GM12878 (cell line): ENCODE results near the gene MAPK8IP3. TPM values are rescaled to one million over a fixed set of nuclear protein-coding genes. Genes with fewer than 3 reads are reported as not detected.

Experiments
- ATAC-seq: fragments of 200-7000 bp; cut with Tn5 transposase; 3 replicates; pipeline ENCODE4 v1.9.1; 2020; ENCODE audit warnings: mild to moderate bottlenecking, moderate library complexity
- BruUV-seq: library from RNA; stranded (reverse); fragments of 400-500 nt; replicated peaks from 2 replicates; lab custom pipeline; 2021; lab: Mats Ljungman, UMichigan
- CTCF ChIA-PET: fragments of 300-600 bp; sonication (Branson Sonifier 250); formaldehyde crosslinking; extraction: SDS; loops from one replicate; lab custom pipeline; 2021; ENCODE audit warnings: inconsistent platforms; lab: Yijun Ruan, JAX
- POLR2A ChIA-PET: fragments of 350-600 bp; formaldehyde crosslinking; extraction: SDS; loops from one replicate; lab custom pipeline; 2021; ENCODE audit warnings: inconsistent platforms; lab: Charles Lee
- RAD21 ChIA-PET: fragments of 300-600 bp; sonication (Branson Sonifier 250); formaldehyde crosslinking; loops from one replicate; lab custom pipeline; 2023; ENCODE audit warnings: antibody characterized with exemption; ENCODE audit not compliant: unreplicated experiment; lab: Charles Lee
- SMC1A ChIA-PET: fragments of 300-600 bp; sonication (Branson Sonifier 250); formaldehyde crosslinking; loops from one replicate; lab custom pipeline; 2023; ENCODE audit not compliant: unreplicated experiment, uncharacterized antibody; lab: Charles Lee
- DNase-seq: peaks from one replicate; pipeline ENCODE4 v3.0.0-alpha.2; 2011; ENCODE audit warnings: low read depth, low spot score
- FAIRE-seq: peaks from 3 replicates; lab custom pipeline; 2011; peaks lifted over from hg19 to GRCh38; lab: Jason Lieb, UNC
- H2AFZ ChIP-seq: 2 replicates; pipeline ENCODE4 v1.6.0; 2011; ENCODE audit warnings: low read depth, low read length, control low read depth; ENCODE audit not compliant: control insufficient read depth
- H3K27ac ChIP-seq: 2 replicates; pipeline ENCODE4 v1.5.1; 2011; ENCODE audit warnings: control low read depth; ENCODE audit not compliant: control insufficient read depth, insufficient read depth
- H3K27me3 ChIP-seq, 2 experiments: replicated peaks in 1 of 2; 2 replicates each; pipeline versions ENCODE4 v1.6.0 to v1.6.1; 2011; ENCODE audit warnings: low read length in 1 of 2; ENCODE audit not compliant: control insufficient read depth in 2 of 2, insufficient read depth in 2 of 2
- H3K36me3 ChIP-seq, 2 experiments: 2 replicates each; pipeline ENCODE4 v1.5.1; 2011; ENCODE audit warnings: low read length in 1 of 2; ENCODE audit not compliant: control insufficient read depth in 2 of 2, insufficient read depth in 2 of 2
- H3K4me1 ChIP-seq: 2 replicates; pipeline ENCODE4 v1.6.1; 2011; ENCODE audit warnings: mild to moderate bottlenecking, low read length, moderate library complexity, mixed read lengths; ENCODE audit not compliant: control insufficient read depth, insufficient read depth
- H3K4me2 ChIP-seq: 2 replicates; pipeline ENCODE4 v1.6.0; 2011; ENCODE audit warnings: control low read depth; ENCODE audit not compliant: control insufficient read depth, insufficient read depth
- H3K4me3 ChIP-seq: fragments of 200-600 bp; sonication (generic); 2 replicates; pipeline ENCODE4 v1.5.1; 2016
- H3K79me2 ChIP-seq: 2 replicates; pipeline ENCODE4 v1.6.0; 2011; ENCODE audit warnings: low read length; ENCODE audit not compliant: control insufficient read depth, insufficient read depth
- H3K9ac ChIP-seq: 2 replicates; pipeline ENCODE4 v1.8.0; 2011; ENCODE audit warnings: low read length, control low read depth, mixed read lengths; ENCODE audit not compliant: control insufficient read depth, insufficient read depth
- H3K9me3 ChIP-seq: replicated peaks from 3 replicates; pipeline ENCODE4 v1.5.1; 2011; ENCODE audit warnings: mild to moderate bottlenecking, low read length; ENCODE audit not compliant: control insufficient read depth, insufficient read depth
- H4K20me1 ChIP-seq: 2 replicates; pipeline ENCODE4 v1.6.0; 2011; ENCODE audit not compliant: control insufficient read depth, insufficient read depth
- BCL11A ChIP-seq: IDR thresholded peaks from 2 replicates; pipeline ENCODE4 v1.6.1; 2011; ENCODE audit warnings: low read depth, low read length
- CEBPZ ChIP-seq: fragments of 150-350 bp; IDR thresholded peaks from 2 replicates; pipeline ENCODE4 v1.6.1; 2016; ENCODE audit warnings: low read depth, low read length
- CHD1 ChIP-seq: IDR thresholded peaks from 2 replicates; pipeline ENCODE4 v1.6.1; 2012; ENCODE audit warnings: low read depth, low read length, improper control_type of control experiment
- CREM ChIP-seq: IDR thresholded peaks from 2 replicates; pipeline ENCODE4 v1.6.1; 2014; ENCODE audit warnings: antibody characterized with exemption, low read depth
- LARP7 ChIP-seq: fragments of 450-650 bp; IDR thresholded peaks from 2 replicates; pipeline ENCODE4 v1.6.1; 2017; ENCODE audit warnings: mild to moderate bottlenecking
- MYB ChIP-seq: fragments of 150-350 bp; IDR thresholded peaks from 2 replicates; pipeline ENCODE4 v1.6.1; 2014; ENCODE audit warnings: mild to moderate bottlenecking, low read depth, low read length, borderline replicate concordance
- NBN ChIP-seq: fragments of 450-650 bp; IDR thresholded peaks from 2 replicates; pipeline ENCODE4 v1.6.1; 2016
- NFYB ChIP-seq: IDR thresholded peaks from 2 replicates; pipeline ENCODE4 v1.6.1; 2011; ENCODE audit warnings: low read depth, mild to moderate bottlenecking, low read length, improper control_type of control experiment, moderate library complexity; ENCODE audit not compliant: insufficient read depth
- PAX8 ChIP-seq: fragments of 450-650 bp; IDR thresholded peaks from 2 replicates; pipeline ENCODE4 v1.6.1; 2017; ENCODE audit warnings: mild to moderate bottlenecking, moderate library complexity
- PML ChIP-seq: IDR thresholded peaks from 2 replicates; pipeline ENCODE4 v1.6.1; 2012; ENCODE audit warnings: low read length, inconsistent platforms
- RB1 ChIP-seq: fragments of 450-650 bp; formaldehyde crosslinking; IDR thresholded peaks from 2 replicates; pipeline ENCODE4 v1.6.1; 2017; ENCODE audit warnings: mild to moderate bottlenecking, borderline replicate concordance
- SMARCA5 ChIP-seq: fragments of 450-650 bp; IDR thresholded peaks from 2 replicates; pipeline ENCODE4 v1.6.1; 2017; ENCODE audit warnings: mild to moderate bottlenecking
- SPI1 ChIP-seq: IDR thresholded peaks from 2 replicates; pipeline ENCODE4 v1.6.1; 2011; ENCODE audit warnings: low read depth, mild to moderate bottlenecking, low read length, moderate library complexity, borderline replicate concordance; ENCODE audit not compliant: insufficient read depth
- YBX1 ChIP-seq: fragments of 450-650 bp; IDR thresholded peaks from 2 replicates; pipeline ENCODE4 v1.6.1; 2016; ENCODE audit warnings: antibody characterized with exemption
- whole genome bisulfite sequencing: methylation state at CpG from one replicate; pipeline ENCODE4 v1.1.6; 2016; ENCODE audit warnings: low lambda C conversion rate; ENCODE audit not compliant: insufficient replicate concordance, insufficient coverage; ENCODE audit errors: missing lambda C conversion rate; 5-methylcytosine and 5-hydroxymethylcytosine counted together
- in situ Hi-C: fragments of 300-500 bp; cut with MboI; formaldehyde crosslinking; loops from 9 replicates; pipeline ENCODE4 v1.14.3; 2018; ENCODE audit warnings: mixed read lengths
- intact Hi-C: fragments of 100-400 bp; cut with micrococcal nuclease; formaldehyde crosslinking; loops from one replicate; pipeline ENCODE4 v1.14.2; 2022; ENCODE audit not compliant: unreplicated experiment
- polyA plus RNA-seq, 11 experiments: library from polyadenylated mRNA; depleted of rRNA in 4 of 11; unstranded in 6 of 11; stranded (reverse) in 5 of 11; fragments of >200 nt; fragmentation: Nextera tagmentation in 4 of 11; fragmentation: Illumina TruSeq in 1 of 11; extraction: Ambion mirVana in 4 of 11; extraction: Trizol in 1 of 11; gene quantifications; 1 replicate in 1 of 11; 2 replicates in 10 of 11; pipeline versions ENCODE4 v1.2.1 to v1.2.3, GENCODE V29; 2011 to 2016; ENCODE audit warnings: inconsistent platforms in 2 of 11, missing spikeins in 2 of 11, low read depth in 1 of 11
- total RNA-seq, 4 experiments: library from RNA; depleted of rRNA in 3 of 4; stranded (reverse); fragments of >200 nt in 3 of 4; fragmentation: Illumina TruSeq in 1 of 4; extraction: Trizol in 1 of 4; gene quantifications; 2 replicates each; pipeline versions ENCODE4 v1.2.1 to v1.2.3, GENCODE V29; 2013 to 2021

Gene MAPK8IP3
- total and polyA plus RNA-seq, 10 of the 15 experiments (the other 5 are each of a cell fraction or from before 2014, with no cell fraction given): 0.06 to 67.9 (median 18.2) TPM

- SMC1A ChIA-PET: no interaction called here
- DNase-seq (no peak), ATAC-seq (no peak), FAIRE-seq (no peak)
- Histone ChIP-seq H4K20me1 (no peaks in the 10 kb centered on the region), H3K4me3 (no peak overlapping the region), H3K27me3 (no peaks in the 10 kb centered on the region), H3K36me3 (peaks cover 0 to 7% of the 10 kb centered on the region in 2 experiments; a peak in 3 of 4 replicates), H3K4me2 (no peak overlapping the region), H3K27ac (no peak overlapping the region), H3K9ac (no peak overlapping the region), H3K79me2 (no peaks in the 10 kb centered on the region), H2AFZ (no peak overlapping the region), H3K4me1 (no peaks in the 10 kb centered on the region), H3K9me3 (no peaks in the 10 kb centered on the region; the same call in 2 of the 3 replicates)
- no TSS peak for BruUV-seq
- POLR2A ChIA-PET: no interaction called here
- intact Hi-C loops (no loop called here), in situ Hi-C loops (no loop called here)
- 94% methylated on average over 33 of the region's 33 CpGs for WGBS
- TF ChIP-seq CREM: no peak
- TF ChIP-seq SMARCA5: no peak
- TF ChIP-seq BCL11A: no peak
- TF ChIP-seq NFYB: no peak
- no peak for TF ChIP-seq RB1
- no peak for TF ChIP-seq SPI1
- TF ChIP-seq MYB: no peak
- no peak for TF ChIP-seq PAX8
- TF ChIP-seq YBX1: no peak
- TF ChIP-seq CHD1: no peak
- no peak for TF ChIP-seq LARP7
- TF ChIP-seq NBN: no peak
- no peak for TF ChIP-seq CEBPZ
- TF ChIP-seq PML: no peak
- RAD21 ChIA-PET: no interaction called here
- CTCF ChIA-PET: no interaction called here
Measured at GRCh38 chr16:1792836-1793577, 87.0 kb downstream of the MAPK8IP3 start.
